Measurements from ENCODE around the gene TRIM2.

- TF ChIP-seq YY1 (IDR thresholded peaks at IDR 0.05; ENCODE audit: insufficient read depth, insufficient read length) (no peak), ZNF274 (IDR thresholded peaks at IDR 0.05; ENCODE audit: low read depth, low read length) (no peak)
Measured at GRCh38 chr4:153365003-153365402, 160.8 kb downstream of the TRIM2 start.
